ENCODE results near the gene C4BPA. TPM values are rescaled to one million over a fixed set of nuclear protein-coding genes. Genes with fewer than 3 reads are reported as not detected.

C4BPA gene
- total RNA-seq, 4 donors from 2014 or later, result 1.5 TPM; not detected in 3

GRCh38 chr1:207063014-207063413 is 41.0 kb upstream of the C4BPA start:
- H3K4me1 ChIP-seq, result no peaks in the 10 kb centered on the region
- no peak for TF ChIP-seq POLR2A (IDR thresholded peaks at IDR 0.05)
- TF ChIP-seq CTCF (IDR thresholded peaks at IDR 0.05), result no peak
- DNase-seq, result no peak
- no peaks in the 10 kb centered on the region for H3K9me3 ChIP-seq
- H3K27me3 ChIP-seq, result no peaks in the 10 kb centered on the region
- H3K4me3 ChIP-seq, result no peak overlapping the region
- no peaks in the 10 kb centered on the region for H3K36me3 ChIP-seq
- intact Hi-C loops (cut with DNase I; ENCODE audit: low total_unique reads), result no loop called here
- no peak overlapping the region for H3K27ac ChIP-seq

- TF ChIP-seq POLR2A (IDR thresholded peaks at IDR 0.05) (no peak), CTCF (IDR thresholded peaks at IDR 0.05) (no peak)
- intact Hi-C loops (cut with DNase I; ENCODE audit: low total_unique reads), result no loop called here
- Histone ChIP-seq H3K27ac (no peak overlapping the region), H3K4me1 (no peaks in the 10 kb centered on the region), H3K36me3 (no peaks in the 10 kb centered on the region), H3K27me3 (no peaks in the 10 kb centered on the region), H3K9me3 (no peaks in the 10 kb centered on the region), H3K4me3 (no peak overlapping the region)
- no peak for DNase-seq
Measured at GRCh38 chr1:207064561-207064960, 39.5 kb upstream of the C4BPA start.

GRCh38 chr1:207067185-207067584 is 36.8 kb upstream of the C4BPA start:
- no peaks in the 10 kb centered on the region for H3K36me3 ChIP-seq
- TF ChIP-seq CTCF (IDR thresholded peaks at IDR 0.05) (no peak), POLR2A (IDR thresholded peaks at IDR 0.05) (no peak)
- H3K4me1 ChIP-seq, result no peaks in the 10 kb centered on the region
- no peak overlapping the region for H3K4me3 ChIP-seq
- no peaks in the 10 kb centered on the region for H3K9me3 ChIP-seq
- DNase-seq, result no peak
- no peaks in the 10 kb centered on the region for H3K27me3 ChIP-seq
- H3K27ac ChIP-seq, result no peak overlapping the region
- intact Hi-C loops (cut with DNase I; ENCODE audit: low total_unique reads), result no loop called here

GRCh38 chr1:207067665-207068064 is 36.4 kb upstream of the C4BPA start:
- no peak for TF ChIP-seq CTCF (IDR thresholded peaks at IDR 0.05)
- no peak overlapping the region for H3K27ac ChIP-seq
- H3K4me3 ChIP-seq, result no peak overlapping the region
- H3K4me1 ChIP-seq, result no peaks in the 10 kb centered on the region
- H3K9me3 ChIP-seq, result no peaks in the 10 kb centered on the region
- H3K27me3 ChIP-seq, result no peaks in the 10 kb centered on the region
- no peak for DNase-seq
- intact Hi-C loops (cut with DNase I; ENCODE audit: low total_unique reads), result no loop called here
- no peaks in the 10 kb centered on the region for H3K36me3 ChIP-seq

- intact Hi-C loops (cut with DNase I; ENCODE audit: low total_unique reads), result no loop called here
- Histone ChIP-seq H3K4me3 (no peak overlapping the region), H3K4me1 (no peaks in the 10 kb centered on the region), H3K9me3 (no peaks in the 10 kb centered on the region), H3K27me3 (no peaks in the 10 kb centered on the region), H3K27ac (no peak overlapping the region), H3K36me3 (no peaks in the 10 kb centered on the region)
- no peak for DNase-seq
- TF ChIP-seq POLR2A (IDR thresholded peaks at IDR 0.05) (no peak), CTCF (IDR thresholded peaks at IDR 0.05) (no peak)
Measured at GRCh38 chr1:207069061-207069460, 35.0 kb upstream of the C4BPA start.

Measured in uterus (tissue), 4 donors.